Islet precursor cell (in vitro differentiated cells): Measurements from ENCODE around the gene LTK.

ENCODE experiments used
- DNase-seq: peaks from one replicate; pipeline ENCODE4 v3.0.0-alpha.2; 2018

LTK gene

GRCh38 chr15:41495736-41496599 is 17.7 kb downstream of the LTK start:
- peak; percentile 73 for DNase-seq

- DNase-seq, result no peak
Observed at GRCh38 chr15:41494922-41495735, 18.5 kb downstream of the LTK start.

- peak; percentile 79 for DNase-seq
Observed at GRCh38 chr15:41494190-41494921, 19.3 kb downstream of the LTK start.

GRCh38 chr15:41493902-41494189 is 19.8 kb downstream of the LTK start:
- no peak for DNase-seq

- DNase-seq, result peak; percentile 83
Observed at GRCh38 chr15:41493205-41493901, 20.3 kb downstream of the LTK start, which contains the start of gene ITPKA. ITPKA (plus strand) TSS chr15:41493874; CDS start chr15:41493928, 54 bp downstream.

- DNase-seq, result no peak
Observed at GRCh38 chr15:41492597-41493204, 20.9 kb downstream of the LTK start.

- DNase-seq, result no peak
Observed at GRCh38 chr15:41491889-41492288, 21.7 kb downstream of the LTK start.

- DNase-seq, result peak; percentile 82
Observed at GRCh38 chr15:41490355-41490754, 23.3 kb downstream of the LTK start.

GRCh38 chr15:41489641-41490040 is 24.0 kb downstream of the LTK start:
- no peak for DNase-seq

- DNase-seq, result no peak
Observed at GRCh38 chr15:41487802-41488201, 25.8 kb downstream of the LTK start.

- no peak for DNase-seq
Observed at GRCh38 chr15:41487381-41487780, 26.2 kb downstream of the LTK start.

GRCh38 chr15:41486286-41486685 is 27.3 kb downstream of the LTK start:
- no peak for DNase-seq

GRCh38 chr15:41484937-41485625 is 28.5 kb downstream of the LTK start:
- no peak for DNase-seq

GRCh38 chr15:41483519-41483918 is 30.1 kb downstream of the LTK start:
- DNase-seq, result no peak

GRCh38 chr15:41483115-41483514 is 30.5 kb downstream of the LTK start:
- DNase-seq, result no peak

GRCh38 chr15:41482110-41482877 is 31.3 kb downstream of the LTK start:
- no peak for DNase-seq

- no peak for DNase-seq
Observed at GRCh38 chr15:41480396-41481140, 33.1 kb downstream of the LTK start.

GRCh38 chr15:41476416-41477048 is 37.1 kb downstream of the LTK start:
- no peak for DNase-seq

- DNase-seq, result no peak
Observed at GRCh38 chr15:41474941-41475340, 38.7 kb downstream of the LTK start.

GRCh38 chr15:41474436-41474835 is 39.2 kb downstream of the LTK start:
- DNase-seq, result no peak
